Activated gamma-delta T cell treated with Interleukin-2 at 50 U/mL for 16 hours (primary cell): ENCODE measurements around the gene DAPK1.

Experiments
- DNase-seq: peaks from one replicate; pipeline ENCODE4 v3.0.0-alpha.2; 2020

The DAPK1 gene

DNA sequence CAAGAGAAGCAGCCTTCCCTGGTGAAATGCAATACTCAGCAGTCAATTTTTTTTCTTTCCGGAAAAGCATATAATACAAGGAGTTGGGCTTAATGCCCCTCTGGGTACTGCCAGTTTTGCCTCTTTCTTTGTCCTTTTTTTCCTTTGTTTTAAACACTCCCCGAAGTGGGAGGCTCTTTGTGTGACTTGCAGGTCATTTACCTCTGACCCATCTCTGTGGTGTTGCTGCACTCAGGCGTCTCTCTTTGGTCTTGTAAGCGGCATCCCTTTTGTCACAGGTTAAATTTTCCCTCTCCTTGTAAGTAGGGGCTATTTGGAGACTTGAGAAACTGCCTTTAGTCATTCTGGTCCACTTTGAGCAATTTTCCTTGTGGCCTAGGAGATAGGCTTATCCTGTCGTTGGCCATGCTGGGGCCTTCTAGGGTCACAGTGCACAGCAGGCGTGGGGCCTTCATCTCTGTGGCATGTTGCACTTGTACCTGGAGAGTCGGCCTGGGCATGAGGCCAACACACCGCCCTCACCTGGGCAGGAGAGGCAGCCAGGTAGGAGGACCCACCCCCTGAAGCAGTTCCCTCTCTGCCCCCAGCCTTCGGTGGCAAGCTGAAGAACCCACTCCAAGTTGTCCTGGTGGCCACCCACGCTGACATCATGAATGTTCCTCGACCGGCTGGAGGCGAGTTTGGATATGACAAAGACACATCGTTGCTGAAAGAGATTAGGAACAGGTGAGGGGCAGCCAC is 200.6 kb downstream of the DAPK1 start:
- DNase-seq, result no peak

DNA sequence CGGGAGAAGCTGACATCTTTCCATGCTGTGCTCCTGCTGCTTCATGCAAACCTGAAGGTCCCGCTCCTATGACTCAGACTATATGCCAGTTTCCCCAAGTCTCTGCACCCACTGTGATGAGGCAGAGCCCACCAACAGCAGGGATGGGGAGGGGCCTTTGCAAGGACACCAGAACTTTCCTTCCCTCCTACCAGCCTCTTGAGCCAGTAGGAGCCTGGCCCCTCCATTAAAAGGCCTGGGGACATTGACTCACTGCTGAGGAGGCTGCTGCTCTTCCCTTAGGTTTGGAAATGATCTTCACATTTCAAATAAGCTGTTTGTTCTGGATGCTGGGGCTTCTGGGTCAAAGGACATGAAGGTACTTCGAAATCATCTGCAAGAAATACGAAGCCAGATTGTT is 202.2 kb downstream of the DAPK1 start:
- no peak for DNase-seq

DNA sequence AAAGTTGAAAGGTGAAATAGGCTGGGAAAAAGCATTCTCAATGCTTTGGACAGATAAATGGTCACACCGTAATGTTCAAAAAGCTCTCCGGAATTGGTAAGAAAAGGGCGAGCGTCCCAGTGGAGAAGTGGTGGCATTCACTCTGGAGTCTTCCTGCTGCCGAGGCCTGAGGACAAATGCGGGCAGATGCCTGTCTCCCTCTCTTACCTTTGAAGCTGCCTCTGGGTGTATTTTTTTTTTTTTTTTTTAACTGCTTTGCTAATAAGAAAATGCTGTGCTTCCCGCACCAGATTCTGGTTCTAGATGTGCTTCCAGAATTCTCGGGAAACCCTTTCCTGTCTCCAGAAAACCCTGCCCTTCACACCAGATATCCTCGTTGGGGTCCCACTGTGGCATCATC is 203.8 kb downstream of the DAPK1 start:
- DNase-seq, result no peak

DNA sequence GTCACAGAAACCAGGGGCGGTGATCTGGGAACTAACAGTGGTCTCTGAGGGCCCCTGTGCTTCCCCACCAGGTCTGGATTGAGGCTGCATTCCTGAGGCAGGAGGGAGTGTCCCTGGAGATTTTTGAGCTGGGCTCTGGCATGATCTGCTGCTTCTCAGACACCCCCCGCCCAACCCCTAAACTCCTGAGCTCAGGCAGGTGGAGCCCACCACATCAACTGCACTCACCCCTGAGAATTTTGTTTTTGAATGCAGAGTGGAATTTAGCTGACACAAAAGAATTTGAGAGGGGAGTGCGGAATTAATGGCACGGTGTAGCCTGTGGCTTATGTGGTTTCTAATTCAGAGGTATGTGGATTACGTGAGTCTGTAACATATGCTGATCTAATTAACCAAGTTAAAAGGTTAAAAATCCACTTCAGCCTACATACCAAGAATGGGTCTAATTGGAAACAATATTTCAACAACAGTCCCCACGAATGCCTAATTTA is 204.3 kb downstream of the DAPK1 start:
- DNase-seq, result no peak

DNA sequence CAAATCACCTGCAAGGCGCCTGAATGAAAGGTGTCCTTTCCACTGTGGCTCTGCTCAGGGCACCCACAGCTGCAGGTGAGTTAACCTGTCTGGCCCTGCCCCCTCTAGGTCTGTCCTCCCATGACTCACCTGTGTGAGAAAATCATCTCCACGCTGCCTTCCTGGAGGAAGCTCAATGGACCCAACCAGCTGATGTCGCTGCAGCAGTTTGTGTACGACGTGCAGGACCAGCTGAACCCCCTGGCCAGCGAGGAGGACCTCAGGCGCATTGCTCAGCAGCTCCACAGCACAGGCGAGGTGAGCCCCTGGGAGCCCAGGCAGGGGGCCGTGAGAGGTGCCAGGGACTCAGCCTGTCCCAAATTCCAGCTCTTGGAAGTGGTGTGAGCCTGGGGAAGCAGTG is 205.3 kb downstream of the DAPK1 start:
- DNase-seq, result no peak

DNA sequence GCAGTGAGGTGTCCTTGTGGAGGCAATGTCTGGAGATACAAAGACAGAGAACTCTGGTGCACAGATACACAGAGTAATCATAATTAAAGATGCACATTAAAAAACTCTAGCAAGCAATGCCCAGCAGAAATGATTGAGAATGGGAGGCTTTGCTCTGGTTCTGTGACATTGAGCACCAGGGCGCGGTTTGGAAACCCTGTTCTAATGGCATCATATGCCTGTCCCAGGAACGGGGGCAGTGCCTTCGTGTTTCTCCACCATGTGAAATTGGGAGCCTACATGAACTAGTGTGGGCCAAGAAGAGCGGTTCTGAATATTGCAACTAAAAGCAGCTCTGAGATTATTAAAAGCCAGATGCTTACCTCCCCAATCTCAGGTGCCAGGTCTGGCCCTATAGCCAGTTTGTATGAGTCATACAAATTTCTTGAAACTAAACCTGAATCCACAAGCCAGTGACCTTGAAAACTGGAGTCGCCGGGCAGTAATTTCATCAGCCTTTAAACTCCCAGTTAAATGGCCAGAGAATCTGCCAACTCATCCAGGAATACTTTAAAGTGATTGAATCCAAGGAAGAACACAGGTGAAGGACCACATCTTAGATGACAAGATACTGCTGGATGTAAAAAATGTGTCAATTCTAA is 206.1 kb downstream of the DAPK1 start:
- DNase-seq, result no peak

DNA sequence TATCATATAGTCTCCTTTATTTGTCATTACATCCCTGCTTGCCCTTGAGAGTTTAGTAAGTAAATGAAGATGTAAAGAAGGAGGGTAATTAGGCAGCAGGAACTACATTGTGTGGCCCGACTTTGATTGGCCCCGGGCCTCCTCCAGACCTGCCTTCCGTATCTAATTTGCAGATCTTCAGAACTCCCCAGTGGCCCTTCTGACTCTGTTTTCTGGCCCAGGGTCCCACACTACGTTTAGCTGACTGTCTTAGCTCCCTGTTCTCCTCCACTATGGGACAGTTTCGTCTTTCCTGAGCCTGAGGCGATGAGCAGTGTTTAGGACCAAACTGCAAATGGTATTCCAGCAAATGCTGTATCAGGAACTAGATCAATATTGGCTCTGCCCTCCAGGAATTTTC is 206.7 kb downstream of the DAPK1 start:
- DNase-seq, result no peak

DNA sequence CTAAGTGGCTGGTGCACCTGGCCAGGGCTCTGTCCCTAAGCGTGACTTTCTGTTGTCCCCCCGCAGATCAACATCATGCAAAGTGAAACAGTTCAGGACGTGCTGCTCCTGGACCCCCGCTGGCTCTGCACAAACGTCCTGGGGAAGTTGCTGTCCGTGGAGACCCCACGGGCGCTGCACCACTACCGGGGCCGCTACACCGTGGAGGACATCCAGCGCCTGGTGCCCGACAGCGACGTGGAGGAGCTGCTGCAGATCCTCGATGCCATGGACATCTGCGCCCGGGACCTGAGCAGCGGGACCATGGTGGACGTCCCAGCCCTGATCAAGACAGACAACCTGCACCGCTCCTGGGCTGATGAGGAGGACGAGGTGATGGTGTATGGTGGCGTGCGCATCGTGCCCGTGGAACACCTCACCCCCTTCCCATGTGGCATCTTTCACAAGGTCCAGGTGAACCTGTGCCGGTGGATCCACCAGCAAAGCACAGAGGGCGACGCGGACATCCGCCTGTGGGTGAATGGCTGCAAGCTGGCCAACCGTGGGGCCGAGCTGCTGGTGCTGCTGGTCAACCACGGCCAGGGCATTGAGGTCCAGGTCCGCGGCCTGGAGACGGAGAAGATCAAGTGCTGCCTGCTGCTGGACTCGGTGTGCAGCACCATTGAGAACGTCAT is 208.5 kb downstream of the DAPK1 start:
- DNase-seq, result no peak

DNA sequence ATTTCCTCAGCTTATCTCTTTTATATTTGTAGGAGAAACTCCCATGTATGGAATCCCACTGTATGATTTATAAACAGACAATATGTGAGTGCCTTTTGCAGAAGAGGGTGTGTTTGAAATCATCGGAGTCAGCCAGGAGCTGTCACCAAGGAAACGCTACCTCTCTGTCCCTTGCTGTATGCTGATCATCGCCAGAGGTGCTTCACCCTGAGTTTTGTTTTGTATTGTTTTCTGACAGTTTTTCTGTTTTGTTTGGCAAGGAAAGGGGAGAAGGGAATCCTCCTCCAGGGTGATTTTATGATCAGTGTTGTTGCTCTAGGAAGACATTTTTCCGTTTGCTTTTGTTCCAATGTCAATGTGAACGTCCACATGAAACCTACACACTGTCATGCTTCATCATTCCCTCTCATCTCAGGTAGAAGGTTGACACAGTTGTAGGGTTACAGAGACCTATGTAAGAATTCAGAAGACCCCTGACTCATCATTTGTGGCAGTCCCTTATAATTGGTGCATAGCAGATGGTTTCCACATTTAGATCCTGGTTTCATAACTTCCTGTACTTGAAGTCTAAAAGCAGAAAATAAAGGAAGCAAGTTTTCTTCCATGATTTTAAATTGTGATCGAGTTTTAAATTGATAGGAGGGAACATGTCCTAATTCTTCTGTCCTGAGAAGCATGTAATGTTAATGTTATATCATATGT is 210.3 kb downstream of the DAPK1 start:
- no peak for DNase-seq

DNA sequence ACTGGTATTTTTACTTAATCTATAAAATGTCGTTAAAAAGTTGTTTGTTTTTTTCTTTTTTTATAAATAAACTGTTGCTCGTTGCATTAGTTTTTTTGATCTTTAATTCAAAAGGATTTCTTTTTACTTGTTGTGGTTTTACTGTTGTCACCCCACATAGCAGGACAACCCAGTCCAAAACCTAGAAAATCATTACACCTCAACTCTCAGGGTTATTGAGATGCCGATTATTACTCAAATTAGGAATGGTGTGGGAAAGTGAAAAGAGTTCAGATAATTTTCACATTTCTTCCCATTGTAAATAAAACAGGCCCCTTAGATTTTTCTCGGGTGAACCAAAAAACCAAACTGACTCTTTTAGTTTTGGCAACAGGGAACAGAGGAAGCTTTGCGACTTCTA is 210.9 kb downstream of the DAPK1 start:
- no peak for DNase-seq

DNA sequence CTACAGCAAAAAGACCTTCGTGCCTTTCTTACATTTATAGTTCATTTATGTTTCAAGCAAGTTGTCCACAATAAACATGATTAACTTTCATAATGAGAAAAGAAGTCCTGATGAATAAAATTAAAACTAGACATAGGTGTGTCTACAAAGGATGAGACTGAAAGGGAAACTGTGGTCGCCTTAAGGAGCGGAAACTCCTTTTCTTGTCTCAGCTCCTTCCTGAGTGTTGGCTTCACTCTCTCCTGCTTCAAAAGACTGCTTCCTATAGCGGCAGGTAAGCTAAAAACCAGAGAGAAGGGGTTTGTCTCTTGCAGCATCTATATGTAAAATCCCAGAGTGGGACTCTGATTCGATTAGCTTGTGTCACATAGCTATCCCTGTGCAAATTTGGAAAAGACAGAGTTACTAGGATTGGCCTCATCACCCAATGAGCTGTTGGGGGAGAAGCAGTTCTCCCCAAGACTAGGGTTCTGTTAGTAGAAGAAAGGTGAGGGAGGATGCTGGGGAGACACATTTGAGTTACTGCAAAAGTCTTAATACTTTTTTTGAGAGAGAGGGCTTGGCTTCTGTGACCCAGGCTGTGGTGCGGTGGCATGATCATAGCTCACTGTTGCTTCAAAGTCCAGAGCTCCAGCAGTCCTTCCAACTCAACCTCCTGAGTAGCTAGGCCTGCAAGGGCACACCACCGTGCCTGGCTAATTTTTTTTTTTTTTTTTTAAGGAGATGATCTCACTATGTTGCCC is 211.5 kb downstream of the DAPK1 start:
- DNase-seq, result no peak

DNA sequence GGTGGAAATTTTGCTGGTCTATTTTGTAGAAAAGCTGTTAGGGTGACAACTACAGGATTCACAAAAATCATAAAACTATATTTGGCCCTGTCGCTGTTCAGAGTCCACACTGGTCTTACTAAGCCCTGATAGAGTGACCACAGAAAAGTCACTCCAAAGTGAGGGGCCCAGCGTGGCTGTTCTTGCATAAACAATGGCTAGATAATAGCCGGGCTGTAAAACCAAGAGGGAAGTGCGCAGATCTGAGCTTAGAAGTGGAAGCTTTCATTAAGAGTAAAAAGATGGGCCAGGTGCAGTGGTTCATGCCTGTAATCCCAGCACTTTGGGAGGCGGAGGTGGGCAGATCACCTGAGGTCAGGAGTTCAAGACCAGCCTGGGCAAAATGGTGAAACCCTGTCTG is 212.8 kb downstream of the DAPK1 start:
- DNase-seq, result no peak

DNA sequence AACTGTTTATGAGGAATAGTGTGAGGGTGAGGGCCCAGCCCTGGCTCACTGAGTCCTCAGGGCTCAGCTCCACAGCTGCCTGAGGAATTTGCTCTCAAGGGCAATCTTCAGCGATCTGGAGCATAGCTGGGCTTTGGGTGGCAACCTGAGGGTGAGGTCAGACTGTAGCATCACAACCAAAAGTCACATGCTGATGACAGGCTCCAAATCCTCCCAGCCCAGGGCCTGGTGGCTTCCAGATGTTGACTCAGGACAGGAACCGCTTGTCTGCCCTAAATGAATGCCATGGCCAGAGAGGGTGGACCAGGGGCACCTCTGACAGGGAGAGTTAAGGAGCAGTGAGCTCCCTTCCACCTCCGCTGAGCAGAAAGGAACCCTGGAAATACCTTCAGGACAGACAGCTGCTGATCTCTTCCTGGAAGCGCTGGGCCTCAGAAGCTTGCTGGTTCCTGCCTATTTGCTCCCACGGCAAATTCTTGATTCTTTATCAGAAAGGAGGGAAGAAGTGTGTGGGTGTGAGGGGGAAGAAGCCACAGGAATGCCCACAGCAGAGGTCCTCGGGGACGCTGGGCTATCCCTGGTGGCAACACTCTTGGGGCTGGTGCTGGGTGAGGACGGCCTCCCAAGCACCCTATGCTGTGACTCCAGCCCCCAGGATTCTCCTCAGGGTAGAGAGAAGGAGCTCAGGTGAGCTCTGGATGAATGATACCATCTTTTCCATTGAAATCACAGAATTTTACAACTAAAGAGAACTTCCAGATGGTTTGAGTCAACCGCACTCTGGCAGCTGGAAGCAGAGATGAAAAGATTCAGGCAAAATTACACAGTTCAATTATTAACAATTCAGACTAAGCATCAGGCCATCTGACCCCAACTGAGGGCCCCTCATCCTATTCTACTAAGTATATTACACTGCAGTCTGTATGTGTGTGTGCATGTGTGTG is 214.5 kb downstream of the DAPK1 start:
- DNase-seq, result no peak

DNA sequence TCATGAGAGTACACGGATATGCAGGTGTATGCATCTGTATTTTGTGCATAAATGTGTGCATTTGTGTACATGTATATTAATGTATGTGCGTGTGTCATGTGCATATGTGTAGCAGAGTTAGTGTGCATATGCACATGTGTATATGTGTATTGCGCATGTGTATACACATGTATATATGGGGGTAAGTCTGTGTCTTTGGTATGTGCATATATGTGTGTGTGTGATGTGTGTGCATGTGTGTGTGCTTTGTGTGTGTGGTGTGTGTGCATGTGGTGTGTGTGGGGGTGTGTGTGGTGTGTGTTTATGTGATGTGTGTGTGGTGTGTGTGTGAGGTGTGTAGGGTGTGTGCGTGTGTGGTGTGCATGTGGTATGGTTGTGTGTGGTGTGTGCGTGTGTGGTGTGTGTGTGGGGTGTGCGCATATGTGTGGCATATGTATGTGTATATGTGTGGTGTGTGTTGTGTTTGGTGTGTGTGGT is 215.2 kb downstream of the DAPK1 start:
- DNase-seq, result no peak

DNA sequence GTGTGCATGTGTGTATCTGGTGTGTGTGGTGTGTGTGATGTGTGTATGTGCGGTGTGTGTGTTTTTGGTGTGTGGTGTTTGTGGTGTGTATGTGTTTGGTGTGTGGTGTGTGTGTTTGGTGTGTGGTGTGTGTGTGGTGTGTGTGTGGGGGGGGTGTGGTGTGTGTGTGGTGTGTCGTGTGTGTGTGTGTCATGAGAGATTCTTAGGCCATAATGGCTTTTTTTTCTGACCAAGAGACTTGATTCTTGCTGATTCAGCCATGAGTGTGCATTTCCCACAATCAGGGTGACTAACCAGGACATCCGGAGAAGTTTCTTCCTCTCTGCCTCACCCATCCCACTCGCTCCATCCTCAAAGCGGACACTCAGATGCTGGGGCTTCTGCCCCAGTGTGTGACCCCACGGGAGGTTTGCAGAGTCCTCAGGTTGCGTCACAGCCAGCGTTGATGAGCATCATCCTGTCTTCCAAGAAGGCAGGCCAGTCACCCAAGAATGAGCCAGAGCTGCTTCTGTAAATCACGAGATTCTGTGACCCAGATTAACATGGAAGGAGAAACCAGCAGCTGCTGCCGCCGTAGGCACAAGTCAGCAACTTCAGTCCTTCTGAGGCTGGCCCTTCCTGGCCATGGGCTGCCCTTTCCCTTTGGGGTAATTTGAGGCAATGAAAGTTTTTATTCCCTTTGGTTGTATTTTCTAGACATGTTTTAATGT is 215.8 kb downstream of the DAPK1 start:
- DNase-seq, result no peak

DNA sequence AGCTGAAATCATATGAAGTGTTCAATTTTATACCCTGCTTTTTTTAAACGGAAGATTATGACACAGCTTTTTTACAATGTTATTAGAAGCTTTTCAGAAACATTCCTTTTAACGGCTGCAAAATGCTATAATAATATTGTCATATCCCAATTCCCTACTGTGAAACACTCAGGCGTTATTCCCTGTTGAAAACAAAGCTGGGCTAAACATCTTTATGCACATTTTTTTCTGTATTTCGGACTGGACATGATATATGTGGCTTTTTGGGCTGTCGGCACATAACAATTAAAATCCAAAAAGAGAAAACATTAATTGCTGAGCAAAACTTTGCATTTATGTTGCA is 216.3 kb downstream of the DAPK1 start:
- DNase-seq, result no peak

DNA sequence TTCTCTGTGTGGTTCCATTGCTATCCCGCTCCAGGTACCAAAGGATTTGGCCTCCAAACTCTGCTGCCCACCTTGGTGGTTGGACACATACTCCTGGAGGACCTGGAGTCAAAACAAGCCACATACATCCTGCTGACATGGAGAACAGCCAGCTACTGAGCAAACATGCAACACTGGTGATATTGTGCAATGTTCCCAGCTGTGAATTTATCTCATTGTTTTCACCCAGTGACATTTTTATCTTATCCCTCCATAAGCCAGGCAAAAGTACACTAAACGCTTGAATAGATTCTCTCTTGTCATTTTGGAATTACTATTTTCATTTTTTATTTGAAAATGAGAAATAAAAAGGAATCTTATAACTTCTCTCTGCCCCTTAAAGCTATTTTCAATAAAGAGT is 217.2 kb downstream of the DAPK1 start:
- DNase-seq, result no peak

DNA sequence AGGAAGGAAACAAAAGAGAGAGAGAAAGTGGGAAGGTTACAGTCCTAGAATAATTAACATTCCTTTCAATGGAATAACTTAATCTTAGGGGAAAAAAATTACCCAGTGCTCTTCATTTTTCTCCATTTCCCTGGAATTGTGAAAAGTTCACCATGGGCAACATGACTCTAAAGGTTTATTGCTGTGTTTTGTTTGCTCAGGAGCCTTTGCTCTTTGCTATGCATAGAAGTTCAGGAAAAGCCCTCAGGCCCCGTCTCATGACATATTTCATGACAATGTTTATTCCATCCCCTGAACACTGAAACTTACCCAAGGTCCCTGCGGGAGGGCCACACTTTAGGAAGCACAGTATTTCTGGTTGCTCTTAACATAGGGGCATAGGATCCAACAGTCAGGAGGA is 218.5 kb downstream of the DAPK1 start:
- no peak for DNase-seq

DNA sequence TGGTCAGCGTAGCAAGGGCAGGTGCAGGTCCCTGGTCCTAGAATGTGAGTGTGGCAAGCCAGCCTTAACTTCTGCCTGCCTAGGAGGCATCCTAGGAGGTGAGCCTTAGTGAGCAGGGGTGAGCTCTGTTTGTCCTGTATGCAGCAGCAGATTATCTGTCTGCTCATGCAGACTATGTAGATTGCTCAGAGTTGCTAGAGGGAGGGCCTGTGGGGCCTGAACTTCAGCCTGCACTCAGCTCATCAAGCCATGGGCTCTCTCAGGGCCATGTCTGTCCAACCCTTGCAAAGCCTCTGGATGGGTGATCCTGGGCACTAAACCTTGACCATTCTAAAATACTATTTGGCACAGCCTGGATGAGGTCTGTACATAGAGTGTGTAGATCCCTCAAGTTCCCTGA is 219.8 kb downstream of the DAPK1 start:
- DNase-seq, result no peak

DNA sequence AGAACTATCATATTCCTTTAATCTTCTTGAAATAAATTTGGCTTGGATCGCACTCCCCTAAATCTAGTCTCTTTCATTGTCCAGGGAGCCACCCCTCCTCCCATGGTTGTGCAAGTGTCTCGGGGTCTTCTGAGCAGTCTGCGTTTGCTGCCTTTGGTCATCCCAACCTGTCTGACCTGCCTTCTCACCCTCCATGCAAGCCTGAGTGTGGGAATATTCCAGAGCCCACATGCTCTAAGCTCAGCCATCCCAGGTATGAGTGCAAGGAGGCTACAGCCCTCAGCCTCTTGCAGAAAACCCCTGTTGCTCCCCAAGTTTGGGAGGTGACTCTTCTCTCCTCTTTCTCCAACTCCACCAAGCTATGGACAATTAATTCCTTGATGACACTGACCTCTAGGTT is 220.6 kb downstream of the DAPK1 start:
- no peak for DNase-seq
